OCI-LY7 (cell line): ENCODE measurements around the gene RBBP6. TPM values are rescaled to one million over a fixed set of nuclear protein-coding genes. Genes with fewer than 3 reads are reported as not detected.

Experiments
- BruUV-seq: library from RNA; stranded (reverse); fragments of 400-500 nt; replicated peaks from 2 replicates; lab custom pipeline; 2021; lab: Mats Ljungman, UMichigan
- CTCF ChIA-PET: fragments of 300-600 bp; sonication (Branson Sonifier 250); formaldehyde crosslinking; loops from one replicate; lab custom pipeline; 2022; ENCODE audit warnings: antibody characterized with exemption; ENCODE audit not compliant: unreplicated experiment; lab: Charles Lee
- POLR2A ChIA-PET: fragments of 300-600 bp; sonication (Branson Sonifier 250); formaldehyde crosslinking; loops from one replicate; lab custom pipeline; 2022; ENCODE audit warnings: antibody characterized with exemption; lab: Charles Lee
- DNase-seq: peaks from one replicate; pipeline ENCODE4 v3.0.0-alpha.2; 2015; ENCODE audit warnings: low spot score
- H2AFZ ChIP-seq: fragments of 200-600 bp; sonication (generic), shearing (Covaris generic); 2 replicates; pipeline ENCODE4 v1.6.1; 2014; ENCODE audit warnings: mild to moderate bottlenecking, antibody characterized with exemption, low read length, moderate library complexity
- H3K27ac ChIP-seq: fragments of 200-600 bp; sonication (generic); 2 replicates; pipeline ENCODE4 v1.5.1; 2014; ENCODE audit warnings: mixed run types, low read depth, mild to moderate bottlenecking, moderate library complexity, low read length, inconsistent platforms; ENCODE audit not compliant: poor library complexity, severe bottlenecking
- H3K36me3 ChIP-seq: fragments of 200-600 bp; sonication (generic); 2 replicates; pipeline ENCODE4 v1.6.1; 2014; ENCODE audit warnings: mild to moderate bottlenecking, antibody characterized with exemption, low read length, moderate library complexity, mixed read lengths; ENCODE audit not compliant: insufficient read depth
- H3K4me1 ChIP-seq: fragments of 200-600 bp; sonication (generic); 2 replicates; pipeline ENCODE4 v1.5.1; 2014; ENCODE audit warnings: mild to moderate bottlenecking, low read length; ENCODE audit not compliant: insufficient read depth, poor library complexity, severe bottlenecking
- H3K4me2 ChIP-seq: fragments of 200-600 bp; sonication (generic); 2 replicates; pipeline ENCODE4 v1.6.1; 2014; ENCODE audit warnings: mild to moderate bottlenecking, low read length
- H3K4me3 ChIP-seq: fragments of 200-600 bp; sonication (generic); 2 replicates; pipeline ENCODE4 v1.5.1; 2014; ENCODE audit warnings: mild to moderate bottlenecking, low read depth, low read length; ENCODE audit not compliant: poor library complexity, severe bottlenecking
- H3K79me2 ChIP-seq: fragments of 200-600 bp; sonication (generic); 2 replicates; pipeline ENCODE4 v1.6.1; 2016; ENCODE audit warnings: low read depth, mild to moderate bottlenecking, low read length, moderate library complexity, mixed read lengths; ENCODE audit not compliant: insufficient read depth
- H3K9me2 ChIP-seq: fragments of 200-600 bp; sonication (generic); 2 replicates; pipeline ENCODE4 v1.6.1; 2016; ENCODE audit warnings: mild to moderate bottlenecking, low read length, mixed read lengths; ENCODE audit not compliant: insufficient read depth
- H3K9me3 ChIP-seq: fragments of 200-600 bp; sonication (generic); 2 replicates; pipeline ENCODE4 v1.6.1; 2014; ENCODE audit warnings: mild to moderate bottlenecking, mixed run types, low read length, mixed read lengths
- H4K20me1 ChIP-seq: fragments of 200-600 bp; sonication (generic); 2 replicates; pipeline ENCODE4 v1.6.1; 2014; ENCODE audit warnings: mild to moderate bottlenecking, antibody characterized with exemption, low read length, moderate library complexity, mixed read lengths; ENCODE audit not compliant: insufficient read depth
- CTCF ChIP-seq: fragments of 200-600 bp; sonication (generic); conservative IDR thresholded peaks from 2 replicates; pipeline ENCODE4 v1.5.1; 2014; ENCODE audit warnings: mild to moderate bottlenecking, antibody characterized with exemption, low read length, moderate library complexity, mixed read lengths
- EZH2phosphoT487 ChIP-seq: fragments of 200-600 bp; sonication (generic); IDR thresholded peaks from 2 replicates; pipeline ENCODE4 v1.6.1; 2018; ENCODE audit warnings: low read depth, borderline replicate concordance, mild to moderate bottlenecking, mixed run types, antibody characterized with exemption, low read length, moderate library complexity, mixed read lengths
- intact Hi-C: fragments of 100-400 bp; cut with micrococcal nuclease; formaldehyde crosslinking; loops from one replicate; pipeline ENCODE4 v1.10.0; 2022; ENCODE audit not compliant: unreplicated experiment
- total RNA-seq, 2 experiments: library from RNA; depleted of rRNA in 1 of 2; stranded (reverse); fragments of >200 nt in 1 of 2; shearing (Covaris generic) in 1 of 2; gene quantifications; 2 replicates each; pipeline ENCODE4 v1.2.3, GENCODE V29; 2014 to 2022

RBBP6 gene
- total RNA-seq, 2 experiments from 2014 or later: 41.2 to 83.0 TPM

- no peaks in the 10 kb centered on the region for H3K4me1 ChIP-seq
- DNase-seq: peak; percentile 70
- H3K36me3 ChIP-seq: no peaks in the 10 kb centered on the region
- TF ChIP-seq EZH2phosphoT487 (no peak), CTCF (peak; percentile 86)
- H2AFZ ChIP-seq: peak overlapping the region; percentile 49; the same call in 1 of the 2 replicates
- no peak overlapping the region for H3K4me3 ChIP-seq
- POLR2A ChIA-PET: no interaction called here
- intact Hi-C loops: loop anchor here (1.0 to 10.0 kb wide), 3 partner anchors 250 to 704 kb away; partner anchors contain the start of gene CACNG3
- CTCF ChIA-PET: interaction anchor here (0.6 to 1.2 kb wide), 6 partner anchors 10 to 463 kb away, joined by 3 to 5 read pairs (median 3); no protein-coding TSS in a partner anchor
- H3K4me2 ChIP-seq: no peak overlapping the region
- H3K9me3 ChIP-seq: no peaks in the 10 kb centered on the region
- BruUV-seq: no TSS peak
- H3K9me2 ChIP-seq: no peaks in the 10 kb centered on the region
- no peak overlapping the region for H3K27ac ChIP-seq
- H4K20me1 ChIP-seq: no peaks in the 10 kb centered on the region
- no peaks in the 10 kb centered on the region for H3K79me2 ChIP-seq
These were observed 34.7 kb upstream of the RBBP6 start for GRCh38 chr16:24504472-24505345.

- no peaks in the 10 kb centered on the region for H4K20me1 ChIP-seq
- H3K9me2 ChIP-seq: no peaks in the 10 kb centered on the region
- no peaks in the 10 kb centered on the region for H3K36me3 ChIP-seq
- no peak overlapping the region for H3K4me2 ChIP-seq
- H3K4me1 ChIP-seq: no peaks in the 10 kb centered on the region
- BruUV-seq: no TSS peak
- no peak overlapping the region for H3K27ac ChIP-seq
- H2AFZ ChIP-seq: no peak overlapping the region
- H3K79me2 ChIP-seq: no peaks in the 10 kb centered on the region
- H3K4me3 ChIP-seq: no peak overlapping the region
- CTCF ChIA-PET: interaction anchor here (1.2 kb wide), 1 partner anchor 8 kb away, joined by 3 read pairs; no protein-coding TSS in a partner anchor
- DNase-seq: no peak
- H3K9me3 ChIP-seq: no peaks in the 10 kb centered on the region
- POLR2A ChIA-PET: no interaction called here
- intact Hi-C loops: loop anchor here (2.0 to 10.0 kb wide), 2 partner anchors 251 to 705 kb away; partner anchors contain the start of gene CACNG3
- TF ChIP-seq EZH2phosphoT487 (no peak), CTCF (no peak)
These were observed 33.4 kb upstream of the RBBP6 start for GRCh38 chr16:24505959-24506358.
